Peyer's patch (tissue), 4 donors: ENCODE data around the gene CYTH2. TPM values are rescaled to one million over a fixed set of nuclear protein-coding genes. Genes with fewer than 3 reads are reported as not detected.

Experiments used
- DNase-seq, 3 donors: peaks; one replicate each; pipeline ENCODE4 v3.0.0-alpha.2; 2017 to 2019
- H3K27ac ChIP-seq, 4 donors: fragments of 200-600 bp; sonication (generic); one replicate each; pipeline ENCODE4 v1.5.1; 2016 to 2019
- H3K27me3 ChIP-seq, 2 donors: fragments of 200-600 bp; sonication (generic); one replicate each; pipeline ENCODE4 v1.5.1; 2019
- H3K36me3 ChIP-seq, 3 donors: fragments of 200-600 bp; sonication (generic); one replicate each; pipeline ENCODE4 v1.5.1; 2016 to 2019
- H3K4me1 ChIP-seq, 4 donors: fragments of 200-600 bp; sonication (generic); one replicate each; pipeline ENCODE4 v1.5.1; 2016 to 2019
- H3K4me3 ChIP-seq, 4 donors: fragments of 200-600 bp; sonication (generic); 1 replicate in 3 of 4; 2 replicates in 1 of 4; pipeline ENCODE4 v1.5.1; 2016 to 2019; ENCODE audit warnings: mild to moderate bottlenecking in 1 of 4
- H3K9me3 ChIP-seq, 4 donors: fragments of 200-600 bp; sonication (generic); one replicate each; pipeline ENCODE4 v1.5.1; 2016 to 2019; ENCODE audit warnings: mild to moderate bottlenecking in 1 of 4
- POLR2A ChIP-seq, 2 donors: fragments of 450-650 bp; IDR thresholded peaks; one replicate each; pipeline ENCODE4 v1.5.1; 2017; ENCODE audit warnings: antibody characterized with exemption in 2 of 2, mild to moderate bottlenecking in 2 of 2, moderate library complexity in 2 of 2
- total RNA-seq, 4 donors: library from RNA; depleted of rRNA; stranded (reverse); fragments of >200 nt; gene quantifications; one replicate each; pipeline ENCODE4 v1.1.0, GENCODE V29; 2016
- TF ChIP-seq, protein P1 (sequence below), 6 experiments: fragments of 450-650 bp in 4 of 6; fragments of 200-600 bp in 2 of 6; sonication (generic) in 1 of 6; IDR thresholded peaks; one replicate each; pipeline ENCODE4 v1.5.1; 2017 to 2019; ENCODE audit warnings: antibody characterized with exemption in 6 of 6, mild to moderate bottlenecking in 3 of 6, moderate library complexity in 1 of 6

Gene CYTH2
- total RNA-seq, 4 donors from 2014 or later, result 64.5 to 160 (median 76.9) TPM

GRCh38 chr19:48500830-48501493 is 31.8 kb downstream of the CYTH2 start:
- Histone ChIP-seq H3K27ac (peak overlapping the region in 3 of 4 donors; percentile 4 to 77 (median 76)), H3K4me3 (peak overlapping the region in 3 of 4 donors; percentile 6 to 53 (median 45)), H3K27me3 (no peaks in the 10 kb centered on the region), H3K4me1 (peaks cover 0 to 16% (median 5%) of the 10 kb centered on the region in 4 donors), H3K9me3 (no peaks in the 10 kb centered on the region), H3K36me3 (no peaks in the 10 kb centered on the region)
- no peak for DNase-seq
- TF ChIP-seq POLR2A (IDR thresholded peaks at IDR 0.05), result no peak
- TF ChIP-seq, protein P1, sequence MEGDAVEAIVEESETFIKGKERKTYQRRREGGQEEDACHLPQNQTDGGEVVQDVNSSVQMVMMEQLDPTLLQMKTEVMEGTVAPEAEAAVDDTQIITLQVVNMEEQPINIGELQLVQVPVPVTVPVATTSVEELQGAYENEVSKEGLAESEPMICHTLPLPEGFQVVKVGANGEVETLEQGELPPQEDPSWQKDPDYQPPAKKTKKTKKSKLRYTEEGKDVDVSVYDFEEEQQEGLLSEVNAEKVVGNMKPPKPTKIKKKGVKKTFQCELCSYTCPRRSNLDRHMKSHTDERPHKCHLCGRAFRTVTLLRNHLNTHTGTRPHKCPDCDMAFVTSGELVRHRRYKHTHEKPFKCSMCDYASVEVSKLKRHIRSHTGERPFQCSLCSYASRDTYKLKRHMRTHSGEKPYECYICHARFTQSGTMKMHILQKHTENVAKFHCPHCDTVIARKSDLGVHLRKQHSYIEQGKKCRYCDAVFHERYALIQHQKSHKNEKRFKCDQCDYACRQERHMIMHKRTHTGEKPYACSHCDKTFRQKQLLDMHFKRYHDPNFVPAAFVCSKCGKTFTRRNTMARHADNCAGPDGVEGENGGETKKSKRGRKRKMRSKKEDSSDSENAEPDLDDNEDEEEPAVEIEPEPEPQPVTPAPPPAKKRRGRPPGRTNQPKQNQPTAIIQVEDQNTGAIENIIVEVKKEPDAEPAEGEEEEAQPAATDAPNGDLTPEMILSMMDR (IDR thresholded peaks at IDR 0.05), result no peak

DNA sequence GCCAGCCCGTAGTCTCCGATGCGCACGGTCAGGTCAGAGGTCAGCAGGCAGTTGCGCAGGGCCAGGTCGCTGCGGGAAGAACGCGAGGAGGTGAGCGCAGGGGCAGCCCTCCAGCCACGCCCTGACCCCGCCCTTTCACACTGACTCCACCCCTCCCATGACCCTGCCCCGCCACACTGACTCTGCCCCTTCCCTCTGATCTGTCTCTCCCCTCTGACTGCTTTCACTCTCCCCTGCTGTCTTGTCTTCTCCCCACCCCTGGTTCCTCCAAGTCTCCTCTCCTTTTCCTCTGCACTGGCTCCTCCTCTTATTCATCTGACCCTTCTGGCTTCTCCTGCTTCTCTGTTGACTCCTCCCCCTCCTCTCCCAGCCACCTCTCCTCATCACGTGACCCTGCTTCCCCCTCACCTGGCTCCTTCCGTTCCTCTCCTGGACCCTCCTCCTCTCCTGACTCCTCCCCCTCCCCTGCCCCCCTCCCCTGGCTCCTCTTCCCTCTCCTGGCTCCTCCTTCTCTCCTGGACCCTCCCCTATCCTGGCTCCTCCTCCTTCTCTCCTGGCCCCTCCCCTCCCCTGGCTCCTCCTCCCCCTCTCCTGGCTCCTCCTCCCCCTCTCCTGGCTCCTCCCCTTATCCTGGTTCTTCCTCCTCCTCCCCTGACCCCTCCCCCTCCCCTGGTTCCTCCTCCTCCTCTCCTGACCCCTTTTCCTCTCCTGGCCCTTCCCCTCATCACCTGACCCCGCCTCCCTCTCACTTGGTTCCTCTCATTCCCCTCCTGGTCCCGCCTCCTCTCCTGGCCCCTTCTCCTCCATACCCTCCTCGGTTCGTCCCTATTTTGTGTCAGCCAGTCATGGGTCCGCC is 32.6 kb downstream of the CYTH2 start:
- Histone ChIP-seq H3K27me3 (no peaks in the 10 kb centered on the region), H3K9me3 (no peaks in the 10 kb centered on the region), H3K4me3 (peak overlapping the region in 3 of 4 donors; percentile 22 to 53 (median 45)), H3K4me1 (peaks cover 0 to 14% (median 5%) of the 10 kb centered on the region in 4 donors), H3K36me3 (no peaks in the 10 kb centered on the region), H3K27ac (peak overlapping the region in 3 of 4 donors; percentile 4 to 77 (median 76))
- peak; percentile 79 to 96 (median 95) for DNase-seq
- peak in 1 of 2 donors; percentile 43 for TF ChIP-seq POLR2A (IDR thresholded peaks at IDR 0.05)
- TF ChIP-seq, protein P1 (IDR thresholded peaks at IDR 0.05), result no peak

DNA sequence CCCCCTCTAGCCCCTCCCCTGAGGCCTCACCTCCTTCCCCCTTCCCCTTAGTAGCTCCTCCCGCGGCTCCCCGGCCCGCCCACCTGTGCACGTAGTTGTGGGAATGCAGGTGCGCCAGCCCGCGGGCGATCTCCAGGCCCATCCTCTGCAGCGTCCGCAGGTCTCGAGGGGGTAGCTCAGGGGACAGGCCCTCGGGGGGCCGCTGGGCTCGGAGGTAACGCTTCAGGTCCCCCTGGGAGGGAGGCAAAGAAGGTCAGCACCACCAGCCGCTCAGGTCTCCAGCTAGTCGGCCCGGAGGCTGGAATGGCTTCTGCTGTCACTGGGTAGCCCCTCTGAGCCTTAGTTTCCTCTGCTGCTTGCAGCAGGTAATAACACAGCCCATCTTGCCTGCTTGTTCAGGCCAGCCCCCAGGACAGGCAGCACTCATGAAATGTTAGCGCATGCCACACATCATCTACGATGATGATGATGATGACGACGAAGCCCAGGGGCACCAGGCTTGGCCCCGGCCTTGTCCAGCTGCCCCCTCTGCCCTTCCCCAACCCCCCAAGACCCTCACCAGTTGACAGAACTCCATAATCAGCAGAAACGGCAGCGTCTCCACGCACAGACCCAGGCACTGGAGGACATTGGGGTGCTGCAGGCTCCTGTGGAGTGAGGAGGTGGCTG is 33.3 kb downstream of the CYTH2 start:
- Histone ChIP-seq H3K9me3 (no peaks in the 10 kb centered on the region), H3K4me3 (peak overlapping the region in 3 of 4 donors; percentile 22 to 45 (median 24)), H3K27ac (peak overlapping the region in 3 of 4 donors; percentile 7 to 46 (median 17)), H3K4me1 (peaks cover 0 to 10% (median 2%) of the 10 kb centered on the region in 4 donors), H3K36me3 (no peaks in the 10 kb centered on the region), H3K27me3 (no peaks in the 10 kb centered on the region)
- TF ChIP-seq, protein P1 (IDR thresholded peaks at IDR 0.05), result no peak
- peak in 1 of 2 donors; percentile 27 for TF ChIP-seq POLR2A (IDR thresholded peaks at IDR 0.05)
- DNase-seq, result no peak

DNA sequence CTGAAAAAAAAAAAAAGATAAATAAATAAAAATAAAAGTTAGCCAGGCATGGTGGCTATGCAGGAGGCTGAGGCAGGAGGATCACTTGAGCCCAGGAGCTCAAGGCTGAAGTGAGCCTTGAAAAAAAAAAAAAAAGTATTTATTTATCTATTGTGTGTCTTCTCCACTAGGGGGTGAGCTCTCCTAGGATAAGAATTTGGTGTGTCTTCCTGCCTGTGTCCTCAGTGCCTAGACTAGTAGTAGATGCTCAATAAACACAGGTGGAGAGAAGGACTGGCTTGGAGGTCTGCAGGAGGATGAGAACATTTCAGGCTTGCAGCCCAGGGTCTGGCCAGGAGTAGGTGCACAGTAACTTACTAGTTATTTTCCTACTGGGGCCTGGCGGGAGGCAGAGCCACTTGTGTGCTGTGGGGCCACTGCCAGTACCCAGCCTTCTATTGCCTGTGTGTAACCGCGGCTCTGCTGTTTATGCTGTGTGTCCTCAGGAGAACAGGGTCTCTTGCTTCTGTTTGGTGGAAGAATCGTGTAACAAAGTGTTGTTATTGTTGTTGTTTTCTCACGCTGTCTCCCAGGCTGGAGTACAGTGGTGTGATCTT is 37.1 kb downstream of the CYTH2 start:
- H3K27ac ChIP-seq, result no peak overlapping the region
- H3K27me3 ChIP-seq, result peaks cover 0 to under 1% of the 10 kb centered on the region in 2 donors
- H3K4me3 ChIP-seq, result no peak overlapping the region
- H3K4me1 ChIP-seq, result peaks cover 0 to 7% (median 2%) of the 10 kb centered on the region in 4 donors
- no peaks in the 10 kb centered on the region for H3K36me3 ChIP-seq
- DNase-seq, result no peak
- no peak for TF ChIP-seq POLR2A (IDR thresholded peaks at IDR 0.05)
- TF ChIP-seq, protein P1 (IDR thresholded peaks at IDR 0.05), result peak in 5 of 6 experiments; percentile 48 to 81 (median 77)
- H3K9me3 ChIP-seq, result no peaks in the 10 kb centered on the region

DNA sequence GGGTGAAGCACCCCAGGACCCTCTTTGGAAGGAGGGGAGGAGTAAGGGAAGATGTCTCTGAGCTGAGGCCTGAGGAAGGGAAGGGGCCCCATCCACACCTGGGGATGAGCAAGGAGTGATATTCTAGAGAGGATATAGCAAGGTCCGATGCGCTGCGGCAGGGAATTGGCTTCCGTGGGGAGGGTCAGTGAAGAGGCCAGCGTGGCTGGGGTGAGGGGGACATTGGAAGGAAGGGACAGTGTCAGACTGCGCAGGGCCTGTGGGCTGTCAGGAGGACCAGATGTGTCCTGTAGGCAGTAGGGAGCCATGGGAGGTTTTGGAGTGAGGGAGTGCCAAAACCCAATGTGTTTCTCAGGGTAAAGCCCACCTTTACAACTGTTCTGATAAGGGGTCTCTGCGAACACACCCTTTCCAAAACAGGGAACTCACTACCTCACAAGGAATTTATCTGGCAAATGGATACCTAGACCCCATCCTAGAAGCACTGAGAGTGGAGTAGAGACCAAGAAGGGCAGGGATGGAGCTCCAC is 38.8 kb downstream of the CYTH2 start:
- H3K36me3 ChIP-seq, result no peaks in the 10 kb centered on the region
- no peak for DNase-seq

More for the DNA sequence above, 38.8 kb downstream of the CYTH2 start:
- H3K27ac ChIP-seq, result no peak overlapping the region
- peaks cover 0 to 17% (median 5%) of the 10 kb centered on the region in 4 donors for H3K4me1 ChIP-seq
- H3K9me3 ChIP-seq, result no peaks in the 10 kb centered on the region
- TF ChIP-seq POLR2A (IDR thresholded peaks at IDR 0.05), result no peak
- TF ChIP-seq, protein P1 (IDR thresholded peaks at IDR 0.05), result no peak
- H3K27me3 ChIP-seq, result peaks cover 0 to 9% of the 10 kb centered on the region in 2 donors
- no peak overlapping the region for H3K4me3 ChIP-seq
